Sigmoid colon (tissue), 7 donors: ENCODE measurements around the gene UBA6. TPM values are rescaled to one million over a fixed set of nuclear protein-coding genes. Genes with fewer than 3 reads are reported as not detected.

Experiments used
- DNase-seq: peaks from one replicate; pipeline ENCODE4 v3.0.0-alpha.2; 2019
- H3K27ac ChIP-seq, 4 donors: fragments of 200-600 bp; sonication (generic); one replicate each; pipeline ENCODE4 v1.5.1; 2016 to 2019; ENCODE audit warnings: mild to moderate bottlenecking in 1 of 4
- H3K27me3 ChIP-seq, 3 donors: fragments of 200-600 bp; sonication (generic); one replicate each; pipeline ENCODE4 v1.5.1; 2019; ENCODE audit warnings: mild to moderate bottlenecking in 1 of 3
- H3K36me3 ChIP-seq, 4 donors: fragments of 200-600 bp; sonication (generic); one replicate each; pipeline ENCODE4 v1.5.1; 2016 to 2019
- H3K4me1 ChIP-seq, 4 donors: fragments of 200-600 bp; sonication (generic); one replicate each; pipeline ENCODE4 v1.5.1; 2017 to 2019
- H3K4me3 ChIP-seq, 4 donors: fragments of 200-600 bp; sonication (generic); one replicate each; pipeline ENCODE4 v1.5.1; 2017 to 2019; ENCODE audit warnings: mild to moderate bottlenecking in 2 of 4, moderate library complexity in 1 of 4
- H3K9me3 ChIP-seq, 4 donors: fragments of 200-600 bp in 3 of 4; sonication (generic) in 3 of 4; one replicate each; pipeline versions ENCODE4 v1.5.1 to v1.6.1; 2013 to 2019
- CTCF ChIP-seq, 4 experiments: fragments of 450-650 bp in 3 of 4; fragments of 200-600 bp in 1 of 4; IDR thresholded peaks; one replicate each; pipeline ENCODE4 v1.5.1; 2016 to 2019; ENCODE audit warnings: antibody characterized with exemption in 4 of 4, mild to moderate bottlenecking in 3 of 4, moderate library complexity in 2 of 4
- EP300 ChIP-seq, 4 donors: sonication (generic); formaldehyde crosslinking; IDR thresholded peaks; one replicate each; pipeline ENCODE4 v1.6.1; 2017; ENCODE audit warnings: antibody characterized with exemption in 4 of 4
- POLR2A ChIP-seq, 2 donors: fragments of 450-650 bp; IDR thresholded peaks; one replicate each; pipeline ENCODE4 v1.6.1; 2016; ENCODE audit warnings: antibody characterized with exemption in 2 of 2, mild to moderate bottlenecking in 2 of 2, moderate library complexity in 2 of 2
- POLR2AphosphoS5 ChIP-seq, 4 donors: sonication (generic); formaldehyde crosslinking; IDR thresholded peaks; one replicate each; pipeline ENCODE4 v1.6.1; 2017; ENCODE audit warnings: antibody characterized with exemption in 4 of 4
- WGBS, 2 donors: extraction: QIAGEN DNeasy Blood & Tissue Kit; methylation state at CpG; one replicate each; pipeline ENCODE4 v1.1.7; 2013; 5-methylcytosine and 5-hydroxymethylcytosine counted together
- intact Hi-C: fragments of 100-400 bp; cut with DNase I; formaldehyde crosslinking; loops from one replicate; pipeline ENCODE4 v1.15.1; 2023
- polyA plus RNA-seq, 3 donors: library from polyadenylated mRNA; stranded (reverse); fragments of 200-250 nt; gene quantifications; one replicate each; pipeline ENCODE4 v1.2.3, GENCODE V29; 2013
- total RNA-seq, 4 donors: library from RNA; depleted of rRNA; stranded (reverse); fragments of >200 nt; gene quantifications; one replicate each; pipeline ENCODE4 v1.1.0, GENCODE V29; 2016
- donor health status: healthy with polysubstance abuse.
- donor health status: Bipolar disorder and iron deficiency.
- donor health status: healthy.

Gene UBA6
- total and polyA plus RNA-seq, 7 donors, result 4.2 to 85.0 (median 22.8) TPM

GRCh38 chr4:67674098-67674497 lies 26.9 kb downstream of the UBA6 start:
- Histone ChIP-seq H3K9me3 (no peaks in the 10 kb centered on the region), H3K4me3 (no peak overlapping the region), H3K4me1 (no peaks in the 10 kb centered on the region), H3K27ac (no peak overlapping the region), H3K36me3 (peaks cover 4 to 96% (median 31%) of the 10 kb centered on the region in 4 donors), H3K27me3 (no peaks in the 10 kb centered on the region)
- TF ChIP-seq POLR2AphosphoS5 (IDR thresholded peaks at IDR 0.05), result no peak
- no peak for TF ChIP-seq CTCF (IDR thresholded peaks at IDR 0.05)
- TF ChIP-seq POLR2A (IDR thresholded peaks at IDR 0.05), result no peak
- no peak for TF ChIP-seq EP300 (IDR thresholded peaks at IDR 0.05)
- intact Hi-C loops, result no loop called here
- 93% methylated on average over 2 of the region's 2 CpGs for WGBS, 2 donors
- no peak for DNase-seq

GRCh38 chr4:67668315-67668714 lies 32.6 kb downstream of the UBA6 start:
- 95 to 98% methylated on average over 3 of the region's 3 CpGs for WGBS, 2 donors
- Histone ChIP-seq H3K4me3 (no peak overlapping the region), H3K27ac (no peak overlapping the region), H3K27me3 (no peaks in the 10 kb centered on the region), H3K9me3 (no peaks in the 10 kb centered on the region), H3K4me1 (no peaks in the 10 kb centered on the region), H3K36me3 (peaks cover 3 to 97% (median 16%) of the 10 kb centered on the region in 4 donors)
- intact Hi-C loops, result no loop called here
- no peak for DNase-seq
- TF ChIP-seq EP300 (IDR thresholded peaks at IDR 0.05) (no peak), POLR2A (IDR thresholded peaks at IDR 0.05) (no peak), POLR2AphosphoS5 (IDR thresholded peaks at IDR 0.05) (no peak), CTCF (IDR thresholded peaks at IDR 0.05) (no peak)

GRCh38 chr4:67660418-67660817 lies 40.5 kb downstream of the UBA6 start:
- WGBS, 2 donors, result 98 to 99% methylated on average over 4 of the region's 4 CpGs
- no peak for TF ChIP-seq POLR2AphosphoS5 (IDR thresholded peaks at IDR 0.05)
- no peak for TF ChIP-seq CTCF (IDR thresholded peaks at IDR 0.05)
- TF ChIP-seq POLR2A (IDR thresholded peaks at IDR 0.05), result no peak
- no peak for TF ChIP-seq EP300 (IDR thresholded peaks at IDR 0.05)
- H3K4me1 ChIP-seq, result no peaks in the 10 kb centered on the region
- H3K9me3 ChIP-seq, result no peaks in the 10 kb centered on the region
- no peak overlapping the region for H3K27ac ChIP-seq
- DNase-seq, result no peak
- intact Hi-C loops, result no loop called here
- peaks cover 17 to 82% (median 26%) of the 10 kb centered on the region in 4 donors for H3K36me3 ChIP-seq
- no peak overlapping the region for H3K4me3 ChIP-seq
- H3K27me3 ChIP-seq, result no peaks in the 10 kb centered on the region

- Histone ChIP-seq H3K27ac (no peak overlapping the region), H3K4me1 (no peaks in the 10 kb centered on the region), H3K4me3 (no peak overlapping the region), H3K9me3 (no peaks in the 10 kb centered on the region), H3K27me3 (no peaks in the 10 kb centered on the region), H3K36me3 (peaks cover 17 to 68% (median 26%) of the 10 kb centered on the region in 4 donors)
- TF ChIP-seq POLR2A (IDR thresholded peaks at IDR 0.05), result no peak
- TF ChIP-seq CTCF (IDR thresholded peaks at IDR 0.05), result no peak
- no peak for TF ChIP-seq EP300 (IDR thresholded peaks at IDR 0.05)
- TF ChIP-seq POLR2AphosphoS5 (IDR thresholded peaks at IDR 0.05), result no peak
- DNase-seq, result no peak
- intact Hi-C loops, result no loop called here
- WGBS, 2 donors, result 95 to 99% methylated on average over 2 of the region's 2 CpGs
These were observed 41.9 kb downstream of the UBA6 start for GRCh38 chr4:67659065-67659464.

- intact Hi-C loops, result no loop called here
- Histone ChIP-seq H3K4me1 (no peaks in the 10 kb centered on the region), H3K9me3 (no peaks in the 10 kb centered on the region), H3K27ac (no peak overlapping the region), H3K27me3 (no peaks in the 10 kb centered on the region), H3K36me3 (peaks cover 14 to 67% (median 22%) of the 10 kb centered on the region in 4 donors), H3K4me3 (no peak overlapping the region)
- WGBS, 2 donors, result 63 to 92% methylated on average over 3 of the region's 3 CpGs
- no peak for DNase-seq
- no peak for TF ChIP-seq CTCF (IDR thresholded peaks at IDR 0.05)
- no peak for TF ChIP-seq POLR2A (IDR thresholded peaks at IDR 0.05)
- TF ChIP-seq EP300 (IDR thresholded peaks at IDR 0.05), result no peak
- TF ChIP-seq POLR2AphosphoS5 (IDR thresholded peaks at IDR 0.05), result no peak
These were observed 42.7 kb downstream of the UBA6 start for GRCh38 chr4:67658302-67658701.
